ENCODE results near the gene IL15RA.
"Not testable (repeated sequence)": the region's sequence is repeated elsewhere in the genome, so short reads cannot be mapped to it uniquely, and the experiment has no call there.

The IL15RA gene

GRCh38 chr10:5970527-5970926 lies 6.8 kb downstream of the IL15RA start:
- H3K36me3 Mint-ChIP-seq, result peaks cover 2% of the 10 kb centered on the region
- peak overlapping the region; percentile 80 for H3K27ac Mint-ChIP-seq
- no peak for DNase-seq (ENCODE audit: low spot score in 2 of 2)
- no peak for ATAC-seq (ENCODE audit: low read depth)
- peaks cover 29% of the 10 kb centered on the region for H3K4me1 Mint-ChIP-seq
- no peaks in the 10 kb centered on the region for H3K9me3 Mint-ChIP-seq
- H3K4me3 Mint-ChIP-seq, result peak overlapping the region; percentile 43
- no peaks in the 10 kb centered on the region for H3K27me3 Mint-ChIP-seq

DNA sequence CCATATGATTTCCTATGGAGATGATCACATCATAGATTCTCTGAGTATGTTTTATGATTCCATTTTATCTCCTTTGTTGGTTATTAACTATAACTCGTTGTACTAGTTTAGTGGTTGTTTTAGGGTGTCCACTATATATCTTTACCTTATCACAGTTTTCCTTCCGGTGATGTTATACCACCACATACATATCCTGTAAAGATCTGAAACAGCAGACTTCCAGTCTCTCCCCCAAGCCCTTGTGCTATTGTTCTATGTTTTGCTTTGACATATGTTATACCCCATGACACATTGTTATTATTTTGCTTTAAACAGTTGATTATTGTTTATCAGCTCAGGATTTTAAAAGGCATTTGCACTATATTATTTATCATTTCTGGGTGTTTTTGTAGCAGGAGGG lies 7.3 kb downstream of the IL15RA start:
- Mint-ChIP-seq H3K4me3 (no peak overlapping the region), H3K9me3 (no peaks in the 10 kb centered on the region), H3K27me3 (no peaks in the 10 kb centered on the region), H3K36me3 (peaks cover 2% of the 10 kb centered on the region), H3K27ac (peak overlapping the region; percentile 37), H3K4me1 (peaks cover 24% of the 10 kb centered on the region)
- ATAC-seq (ENCODE audit: low read depth) (no peak), DNase-seq (ENCODE audit: low spot score in 2 of 2) (no peak)

GRCh38 chr10:5968681-5969453 lies 8.5 kb downstream of the IL15RA start:
- Mint-ChIP-seq H3K27me3 (no peaks in the 10 kb centered on the region), H3K4me1 (peaks cover 24% of the 10 kb centered on the region), H3K4me3 (no peak overlapping the region), H3K27ac (no peak overlapping the region), H3K36me3 (peaks cover 5% of the 10 kb centered on the region), H3K9me3 (no peaks in the 10 kb centered on the region)
- no peak for DNase-seq (ENCODE audit: low spot score in 2 of 2)
- ATAC-seq (ENCODE audit: low read depth), result no peak

DNA sequence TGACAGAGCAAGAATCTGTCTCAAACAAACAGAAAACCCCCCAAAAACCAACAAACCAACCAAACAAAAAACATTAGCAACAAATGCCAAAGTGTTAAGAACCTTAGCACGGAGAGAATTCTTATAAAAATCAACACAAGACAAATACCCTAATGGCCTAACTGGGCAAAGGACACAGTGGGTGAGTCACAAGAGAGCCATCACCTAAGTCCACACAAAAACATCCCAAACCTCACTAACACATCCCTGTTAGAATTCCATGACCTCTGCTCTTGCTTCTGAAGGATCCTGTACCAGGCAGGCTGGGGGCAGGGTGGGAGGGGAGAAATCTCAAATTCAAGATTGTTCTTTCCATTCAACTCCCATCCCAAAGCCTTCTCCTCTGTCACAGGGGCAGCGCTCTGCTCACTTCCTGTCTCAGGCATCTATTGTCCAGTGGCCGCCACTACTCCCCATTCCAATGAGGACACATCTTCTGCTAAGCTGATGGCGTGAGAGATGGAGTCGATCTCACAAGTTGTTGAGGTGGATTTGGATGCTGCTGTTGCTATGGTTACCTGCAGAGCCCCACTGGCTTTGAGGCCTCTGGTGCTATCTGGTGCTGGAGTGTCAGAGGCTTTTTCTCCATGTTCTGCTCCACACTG lies 9.2 kb downstream of the IL15RA start:
- H3K27ac Mint-ChIP-seq, result no peak overlapping the region
- H3K9me3 Mint-ChIP-seq, result no peaks in the 10 kb centered on the region
- H3K4me3 Mint-ChIP-seq, result no peak overlapping the region
- DNase-seq (ENCODE audit: low spot score in 2 of 2) (no peak), ATAC-seq (ENCODE audit: low read depth) (no peak)
- H3K27me3 Mint-ChIP-seq, result no peaks in the 10 kb centered on the region
- H3K36me3 Mint-ChIP-seq, result peaks cover 8% of the 10 kb centered on the region
- peaks cover 23% of the 10 kb centered on the region for H3K4me1 Mint-ChIP-seq

GRCh38 chr10:5965266-5965665 lies 12.1 kb downstream of the IL15RA start:
- no peak overlapping the region for H3K27ac Mint-ChIP-seq
- H3K4me3 Mint-ChIP-seq, result no peak overlapping the region
- no peak for ATAC-seq (ENCODE audit: low read depth)
- H3K36me3 Mint-ChIP-seq, result peaks cover 12% of the 10 kb centered on the region
- H3K9me3 Mint-ChIP-seq, result no peaks in the 10 kb centered on the region
- no peaks in the 10 kb centered on the region for H3K27me3 Mint-ChIP-seq
- DNase-seq (ENCODE audit: low spot score in 2 of 2), result no peak
- peaks cover 10% of the 10 kb centered on the region for H3K4me1 Mint-ChIP-seq

DNA sequence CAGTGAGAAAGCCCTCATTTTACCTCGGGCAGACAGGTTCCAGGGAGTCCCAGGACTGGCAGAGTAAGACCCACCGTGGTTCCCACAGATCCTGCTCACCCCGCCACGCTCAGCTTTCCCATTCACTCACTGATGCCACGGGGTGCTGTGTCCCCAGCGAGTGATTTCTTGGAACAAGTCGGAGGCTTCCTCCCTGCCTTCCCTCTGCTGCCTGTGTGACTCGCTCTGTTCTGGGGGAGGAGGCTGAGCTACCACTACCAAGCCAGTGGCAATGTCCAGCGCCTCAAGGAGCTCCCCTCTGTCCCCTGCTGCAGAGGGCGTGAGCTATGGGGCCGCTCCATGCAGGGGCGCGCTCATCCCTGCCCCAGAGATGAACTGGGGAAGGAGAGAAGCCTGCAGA lies 12.6 kb downstream of the IL15RA start:
- ATAC-seq (ENCODE audit: low read depth), result no peak
- peaks cover 5% of the 10 kb centered on the region for H3K4me1 Mint-ChIP-seq

GRCh38 chr10:5963591-5963990 lies 13.8 kb downstream of the IL15RA start:
- ATAC-seq (ENCODE audit: low read depth) (no peak), DNase-seq (ENCODE audit: low spot score in 2 of 2) (no peak)
- Mint-ChIP-seq H3K9me3 (no peaks in the 10 kb centered on the region), H3K36me3 (peaks cover 22% of the 10 kb centered on the region), H3K4me1 (peaks cover 4% of the 10 kb centered on the region), H3K4me3 (no peak overlapping the region), H3K27me3 (no peaks in the 10 kb centered on the region), H3K27ac (no peak overlapping the region)

More for the DNA sequence above, 12.6 kb downstream of the IL15RA start:
- H3K9me3 Mint-ChIP-seq, result no peaks in the 10 kb centered on the region
- no peak overlapping the region for H3K27ac Mint-ChIP-seq
- no peak overlapping the region for H3K4me3 Mint-ChIP-seq
- DNase-seq (ENCODE audit: low spot score in 2 of 2), result no peak
- H3K27me3 Mint-ChIP-seq, result no peaks in the 10 kb centered on the region
- peaks cover 16% of the 10 kb centered on the region for H3K36me3 Mint-ChIP-seq

DNA sequence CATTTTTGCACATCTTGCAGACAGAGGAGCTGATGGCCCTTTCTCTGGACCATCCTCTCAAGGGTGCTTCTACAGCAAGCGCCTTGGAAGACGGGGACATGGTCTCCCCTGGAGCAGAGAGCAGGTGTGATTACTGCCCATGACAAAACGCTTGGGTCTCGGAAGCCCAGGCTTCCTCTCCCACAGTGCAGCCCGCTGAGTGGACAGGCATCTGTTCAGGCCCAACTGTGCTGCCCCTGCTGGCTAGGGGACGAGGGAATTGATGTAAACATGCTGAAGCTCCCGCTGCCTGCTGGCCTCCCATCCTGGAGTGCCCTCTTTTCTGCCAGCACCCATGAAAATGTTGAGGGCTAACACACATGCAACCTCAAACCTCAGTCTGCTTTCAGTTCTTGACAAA lies 14.3 kb downstream of the IL15RA start:
- peaks cover 2% of the 10 kb centered on the region for H3K4me1 Mint-ChIP-seq
- H3K27ac Mint-ChIP-seq, result no peak overlapping the region
- no peak for DNase-seq (ENCODE audit: low spot score in 2 of 2)
- no peak for ATAC-seq (ENCODE audit: low read depth)
- no peaks in the 10 kb centered on the region for H3K9me3 Mint-ChIP-seq
- H3K36me3 Mint-ChIP-seq, result peaks cover 22% of the 10 kb centered on the region
- H3K27me3 Mint-ChIP-seq, result no peaks in the 10 kb centered on the region
- no peak overlapping the region for H3K4me3 Mint-ChIP-seq

DNA sequence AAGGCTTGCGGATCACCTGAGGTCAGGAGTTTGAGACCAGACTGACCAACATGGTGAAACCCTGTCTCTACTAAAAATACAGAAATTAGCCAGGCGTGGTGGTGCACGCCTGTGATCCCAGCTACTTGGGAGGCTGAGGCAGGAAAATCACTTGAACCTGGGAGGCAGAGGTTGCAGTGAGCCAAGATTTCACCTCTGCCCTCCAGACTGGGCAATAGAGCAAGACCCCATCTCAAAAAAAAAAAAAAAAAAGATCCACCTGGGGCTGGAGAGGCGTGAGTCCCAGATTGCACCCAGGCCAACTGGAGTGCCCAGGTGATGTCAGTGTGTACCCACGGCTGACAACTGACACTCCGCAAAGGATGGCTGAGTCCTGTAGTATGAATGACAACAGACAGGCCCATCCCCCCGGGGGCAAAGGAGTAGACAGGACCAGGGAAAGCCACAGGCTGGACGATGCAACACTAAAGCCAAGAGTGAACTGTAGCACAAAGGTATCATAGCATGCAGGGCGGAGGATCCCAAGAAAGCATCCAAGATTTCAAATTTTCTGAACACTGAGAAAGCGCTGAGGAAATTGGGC lies 14.9 kb downstream of the IL15RA start:
- not testable (repeated sequence) for ATAC-seq (ENCODE audit: low read depth); H3K27ac Mint-ChIP-seq; DNase-seq (ENCODE audit: low spot score in 2 of 2); H3K9me3 Mint-ChIP-seq; H3K27me3 Mint-ChIP-seq; H3K4me3 Mint-ChIP-seq; H3K4me1 Mint-ChIP-seq
- H3K36me3 Mint-ChIP-seq, result peaks cover 24% of the 10 kb centered on the region

DNA sequence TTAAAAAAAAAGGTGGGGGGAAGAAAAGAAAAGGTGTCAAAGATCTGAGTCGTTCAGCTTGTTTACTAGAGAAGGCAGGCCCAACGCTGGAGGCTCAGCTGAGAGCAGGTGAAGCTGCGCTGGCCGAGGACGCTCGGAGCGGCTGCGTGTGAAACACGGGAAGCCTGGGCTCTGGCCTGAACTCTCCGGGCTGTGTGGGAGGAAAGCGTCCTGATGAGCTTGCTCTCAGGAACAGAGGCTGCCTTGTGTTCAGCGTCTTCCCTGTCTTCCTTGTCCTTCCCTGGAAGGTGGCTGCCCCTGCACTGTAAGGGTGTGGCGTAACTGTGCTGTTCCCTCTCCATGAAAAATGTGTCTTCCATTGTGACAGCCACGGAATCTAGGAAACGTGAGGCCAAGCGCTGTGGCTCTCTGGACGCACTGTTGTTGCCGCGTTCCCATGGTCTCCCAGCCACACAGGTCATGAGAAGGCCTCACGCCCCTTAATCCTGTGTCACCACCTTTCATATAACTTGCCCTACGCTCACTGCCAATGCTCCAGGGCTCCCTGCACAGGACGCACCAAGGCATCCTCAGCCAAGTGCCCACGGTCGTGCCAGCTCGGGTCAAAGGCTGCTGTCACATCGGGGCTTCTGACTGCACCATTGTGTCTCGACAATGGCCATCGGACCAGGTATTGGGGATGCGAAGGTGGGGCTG lies 15.8 kb downstream of the IL15RA start:
- H3K4me3 Mint-ChIP-seq, result no peak overlapping the region
- no peaks in the 10 kb centered on the region for H3K27me3 Mint-ChIP-seq
- peaks cover 22% of the 10 kb centered on the region for H3K36me3 Mint-ChIP-seq
- H3K27ac Mint-ChIP-seq, result no peak overlapping the region
- H3K9me3 Mint-ChIP-seq, result no peaks in the 10 kb centered on the region
- DNase-seq (ENCODE audit: low spot score in 2 of 2), result no peak
- peaks cover 2% of the 10 kb centered on the region for H3K4me1 Mint-ChIP-seq
- no peak for ATAC-seq (ENCODE audit: low read depth)

DNA sequence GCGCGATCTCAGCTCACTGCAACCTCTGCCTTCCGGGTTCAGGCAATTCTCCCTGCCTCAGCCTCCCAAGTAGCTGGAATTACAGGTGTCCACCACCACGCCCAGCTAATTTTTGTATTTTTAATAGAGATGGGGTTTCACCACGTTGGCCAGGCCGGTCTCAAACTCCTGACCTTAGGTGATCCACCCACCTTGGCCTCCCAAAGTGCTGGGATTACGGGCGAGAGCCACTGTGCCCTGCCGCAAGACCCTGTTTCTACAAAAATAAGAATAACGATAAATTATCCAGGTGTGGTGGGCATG lies 16.4 kb downstream of the IL15RA start:
- peaks cover 22% of the 10 kb centered on the region for H3K36me3 Mint-ChIP-seq
- H3K27me3 Mint-ChIP-seq; H3K4me1 Mint-ChIP-seq; H3K4me3 Mint-ChIP-seq; H3K9me3 Mint-ChIP-seq; ATAC-seq (ENCODE audit: low read depth); DNase-seq (ENCODE audit: low spot score in 2 of 2); H3K27ac Mint-ChIP-seq: not testable (repeated sequence)

- DNase-seq (ENCODE audit: low spot score in 2 of 2), result no peak
- Mint-ChIP-seq H3K27ac (no peak overlapping the region), H3K9me3 (no peaks in the 10 kb centered on the region), H3K27me3 (no peaks in the 10 kb centered on the region), H3K4me1 (peaks cover 2% of the 10 kb centered on the region), H3K36me3 (peaks cover 22% of the 10 kb centered on the region), H3K4me3 (no peak overlapping the region)
- ATAC-seq (ENCODE audit: low read depth), result no peak
These were observed 17.0 kb downstream of the IL15RA start for GRCh38 chr10:5960070-5960972.

DNA sequence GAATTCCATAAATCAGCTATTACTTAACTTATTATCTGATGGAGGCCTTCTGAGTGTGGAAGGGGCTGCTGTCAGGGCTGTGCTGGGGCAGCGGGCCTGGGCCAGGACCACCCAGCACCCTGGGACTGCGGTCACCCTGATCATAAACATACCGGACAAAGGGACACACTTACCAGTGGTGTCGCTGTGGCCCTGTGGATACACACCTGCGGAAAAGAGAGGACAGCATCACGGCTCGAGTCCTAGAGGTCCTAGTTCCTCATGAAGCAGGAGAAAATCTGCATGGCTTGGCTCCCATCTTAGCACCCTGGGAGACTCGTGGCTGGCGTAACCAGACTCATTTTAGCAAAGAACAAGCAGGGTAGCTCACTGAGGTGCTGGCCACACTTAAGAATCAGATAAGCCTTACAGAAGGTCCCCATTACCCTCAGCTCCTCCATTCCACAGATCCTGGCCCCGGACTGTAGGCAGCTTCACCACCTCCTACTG lies 17.7 kb downstream of the IL15RA start:
- no peak overlapping the region for H3K27ac Mint-ChIP-seq
- ATAC-seq (ENCODE audit: low read depth) (no peak), DNase-seq (ENCODE audit: low spot score in 2 of 2) (no peak)
- H3K4me1 Mint-ChIP-seq, result peaks cover 2% of the 10 kb centered on the region
- H3K27me3 Mint-ChIP-seq, result no peaks in the 10 kb centered on the region
- H3K4me3 Mint-ChIP-seq, result no peak overlapping the region
- H3K36me3 Mint-ChIP-seq, result peaks cover 20% of the 10 kb centered on the region
- H3K9me3 Mint-ChIP-seq, result no peaks in the 10 kb centered on the region
